ENCODE measurements around the gene ITPRID2.

Gene ITPRID2

DNA sequence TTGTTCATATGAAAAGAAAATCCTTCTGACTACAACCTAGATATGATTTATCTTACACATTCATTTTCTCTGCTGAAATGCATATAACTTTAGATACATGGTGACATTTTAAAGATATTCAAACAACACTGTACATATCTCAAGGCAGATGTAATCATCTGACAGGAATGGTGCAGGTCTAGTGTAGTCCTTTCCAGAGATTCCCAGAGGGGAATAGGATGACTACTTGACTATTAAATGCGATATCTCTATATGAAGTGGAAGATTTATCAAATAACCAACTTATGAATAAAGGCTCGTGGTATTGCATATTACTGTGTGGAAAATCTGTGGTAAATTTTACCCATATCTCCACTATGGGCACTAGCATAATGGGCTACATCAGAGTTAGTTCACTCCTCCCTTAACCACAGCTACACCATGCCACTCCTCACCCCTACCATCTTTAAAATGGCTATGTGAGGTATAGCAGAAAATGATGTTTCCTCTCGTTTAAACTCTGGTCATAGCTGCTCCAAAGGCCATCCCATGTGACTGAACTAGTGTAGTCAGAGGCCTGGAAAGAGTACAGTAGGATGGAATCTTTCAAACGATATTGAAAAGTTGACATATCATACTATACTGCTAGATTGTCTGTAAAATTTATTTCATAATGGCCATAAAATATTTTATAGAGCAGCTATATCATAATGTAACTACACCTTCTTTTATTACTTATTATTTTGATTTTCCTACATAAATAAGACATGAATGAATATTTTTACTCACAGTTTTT is 9.1 kb upstream of the ITPRID2 start:
- peak; percentile 45 for DNase-seq

GRCh38 chr2:181884601-181885000 is 6.9 kb upstream of the ITPRID2 start:
- DNase-seq: no peak

DNA sequence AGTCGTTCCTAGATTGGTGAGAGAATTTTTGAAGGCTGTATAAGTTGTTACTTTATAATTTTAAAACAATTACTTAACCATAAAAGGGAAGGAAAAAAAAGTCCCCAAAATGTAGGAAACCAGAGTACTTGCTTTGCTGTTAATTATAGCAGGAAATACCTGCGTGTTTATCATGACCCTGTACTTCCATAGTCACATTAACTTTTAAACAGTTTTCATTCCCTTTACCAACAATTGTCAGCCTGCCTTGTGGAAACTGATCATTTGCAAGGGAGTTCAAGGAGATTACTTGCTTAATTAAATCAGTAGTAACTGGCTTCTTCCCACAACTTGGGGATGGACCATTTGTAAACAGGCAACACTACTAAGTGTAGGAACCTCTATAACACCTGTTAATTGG is 6.4 kb upstream of the ITPRID2 start:
- DNase-seq: no peak

DNA sequence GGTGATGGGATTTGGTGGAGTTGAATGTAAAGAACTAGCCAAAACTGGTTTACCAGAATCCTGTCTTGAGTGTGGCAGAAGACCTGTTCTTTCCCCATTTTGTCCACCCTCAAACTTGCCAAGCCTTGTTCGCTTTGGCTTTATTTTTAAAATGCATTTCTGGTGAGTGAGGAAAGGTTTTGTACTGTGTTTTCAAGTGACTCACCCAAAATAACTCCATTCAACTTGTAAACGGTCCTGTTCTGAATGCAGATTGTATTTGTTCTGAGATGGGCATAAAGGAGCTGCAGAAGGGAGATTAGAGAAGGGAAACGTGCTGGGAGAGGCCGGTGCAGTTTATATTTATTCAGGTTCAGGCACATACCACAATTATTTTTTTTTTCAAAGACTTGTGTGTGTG is 5.3 kb upstream of the ITPRID2 start:
- no peak for DNase-seq

- DNase-seq: no peak
Measured at GRCh38 chr2:181887045-181887444, 4.5 kb upstream of the ITPRID2 start.

- DNase-seq: no peak
Measured at GRCh38 chr2:181889776-181890175, 1.8 kb upstream of the ITPRID2 start.

- DNase-seq: no peak
Measured at GRCh38 chr2:181890271-181890670, 1.3 kb upstream of the ITPRID2 start.

GRCh38 chr2:181891966-181892798 is 652 bp downstream of the ITPRID2 start:
- peak; percentile 19 for DNase-seq

GRCh38 chr2:181892799-181893435 is 1.4 kb downstream of the ITPRID2 start:
- peak; percentile 18 for DNase-seq

DNA sequence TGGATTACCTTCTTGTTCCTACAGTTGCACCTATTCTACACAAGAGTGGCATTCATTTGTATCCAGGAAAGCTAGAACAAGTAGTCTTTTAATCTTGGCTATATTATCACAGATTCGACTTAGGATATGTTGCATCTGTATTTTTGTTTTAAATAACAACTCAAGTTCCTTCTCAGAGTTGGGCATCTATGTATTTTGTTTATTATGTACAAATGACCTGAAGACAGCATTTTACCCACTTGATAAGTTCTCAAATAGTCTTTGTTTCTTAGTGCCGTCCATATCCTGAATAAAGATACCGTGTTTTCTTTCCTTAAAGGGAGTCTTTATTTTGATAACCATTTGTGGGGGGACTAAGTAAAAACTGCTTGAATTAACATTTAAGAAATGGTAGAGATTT is 2.9 kb downstream of the ITPRID2 start:
- DNase-seq: no peak

DNA sequence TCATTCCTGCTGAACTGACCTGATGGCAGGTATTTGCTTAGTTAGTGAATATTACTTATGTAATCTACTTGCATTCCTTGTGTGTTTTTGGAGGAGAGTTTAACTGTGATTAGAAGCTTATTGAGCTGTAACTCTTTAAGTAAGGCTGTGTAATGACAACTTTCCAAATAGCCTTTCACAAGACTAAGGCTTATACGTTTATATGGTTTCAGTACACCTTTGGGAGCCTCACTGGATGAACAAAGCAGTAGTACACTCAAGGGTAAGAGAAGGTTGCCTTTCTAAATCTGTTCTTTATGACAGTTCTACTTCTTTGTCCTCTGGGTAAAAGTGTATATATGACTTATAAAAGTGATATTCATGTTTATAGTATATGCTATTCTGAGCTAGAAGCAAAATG is 4.3 kb downstream of the ITPRID2 start:
- DNase-seq: no peak

DNA sequence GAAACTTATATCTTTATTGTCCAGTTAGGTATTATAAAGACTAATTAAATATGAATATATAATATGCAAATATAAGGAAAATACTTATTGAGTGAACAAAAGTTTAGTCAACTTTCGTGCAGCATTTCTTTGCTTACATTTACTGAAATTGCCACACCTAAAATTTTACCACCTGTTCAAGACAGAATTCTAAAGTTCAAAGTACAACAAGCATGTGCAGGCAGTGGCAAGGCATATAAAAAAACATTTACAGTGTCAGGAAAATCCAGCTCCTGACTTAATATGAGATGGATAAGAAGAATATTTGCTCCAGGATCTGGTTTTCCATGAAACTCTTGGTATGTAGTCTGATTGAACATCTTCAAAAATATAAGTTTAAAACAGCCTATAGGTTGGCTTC is 4.8 kb downstream of the ITPRID2 start:
- no peak for DNase-seq

DNA sequence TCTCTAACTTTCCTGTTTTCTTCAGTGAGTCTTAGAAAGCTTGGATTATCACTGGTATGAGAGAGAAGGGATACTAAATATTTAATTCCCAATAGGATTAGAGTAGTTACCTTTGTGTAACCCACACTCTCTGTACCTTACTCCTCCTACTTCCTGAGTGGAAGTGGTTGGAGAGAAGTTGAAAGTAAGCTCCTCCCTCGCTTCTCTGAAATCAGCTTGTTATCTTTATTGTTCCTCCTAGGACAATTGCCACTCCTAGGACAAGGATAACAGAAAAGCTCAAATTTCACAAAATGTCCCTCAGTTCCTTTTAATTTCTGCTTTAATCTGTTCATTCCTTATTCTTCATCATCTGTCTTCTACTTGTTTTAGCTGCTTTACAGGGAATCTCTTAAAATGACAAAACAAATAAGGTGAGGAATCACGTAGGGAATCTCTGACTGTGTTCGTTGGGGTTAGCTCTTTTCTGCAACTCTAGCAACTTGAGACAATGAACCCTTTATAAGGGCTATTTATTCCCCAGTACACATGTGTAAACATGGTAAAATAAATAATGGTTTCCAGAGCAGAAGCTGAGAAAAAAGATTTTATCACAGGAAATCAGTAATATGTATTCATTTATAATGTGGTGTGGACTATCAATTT is 8.6 kb downstream of the ITPRID2 start:
- DNase-seq: no peak

DNA sequence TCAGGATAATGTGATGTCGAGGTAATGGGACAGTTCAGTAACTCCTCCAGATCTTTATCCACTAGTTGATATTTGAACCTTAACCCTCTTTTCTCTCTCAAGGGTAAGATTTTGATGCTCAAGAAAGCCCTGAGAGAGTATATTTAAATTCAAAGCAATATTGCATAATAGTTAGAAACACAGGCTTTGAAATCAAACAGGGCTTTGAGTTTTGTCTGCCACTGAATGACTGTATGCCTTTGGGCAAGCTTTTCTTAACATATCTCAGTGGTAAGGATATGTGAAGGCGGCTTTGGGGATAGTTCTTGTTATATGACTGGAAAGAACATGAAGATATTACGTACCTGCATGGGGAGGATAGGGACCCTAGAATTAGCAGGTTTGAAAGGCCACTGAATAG is 11.1 kb downstream of the ITPRID2 start:
- no peak for DNase-seq

GRCh38 chr2:181904022-181904632 is 12.6 kb downstream of the ITPRID2 start:
- DNase-seq: no peak

DNA sequence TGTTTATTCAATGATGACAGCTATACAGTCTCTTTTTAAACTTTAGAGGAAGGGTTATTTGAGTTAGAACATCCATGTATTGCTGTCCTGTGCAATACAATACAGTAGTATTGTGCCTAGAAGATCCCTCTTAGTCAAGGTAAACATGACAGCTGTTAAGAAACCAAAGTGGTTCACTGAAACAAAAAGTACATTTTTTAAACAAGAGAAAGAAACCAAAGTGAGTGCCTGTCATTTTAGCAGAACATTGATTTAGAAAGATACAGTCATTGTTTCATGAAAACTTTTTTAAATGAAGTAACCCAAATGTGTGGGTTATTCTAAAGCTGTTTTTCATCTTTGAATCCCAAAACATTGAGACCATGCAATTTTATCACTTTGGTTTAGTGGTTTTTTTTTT is 15.5 kb downstream of the ITPRID2 start:
- no peak for DNase-seq

- no peak for DNase-seq
Measured at GRCh38 chr2:181907635-181908034, 16.1 kb downstream of the ITPRID2 start.

DNA sequence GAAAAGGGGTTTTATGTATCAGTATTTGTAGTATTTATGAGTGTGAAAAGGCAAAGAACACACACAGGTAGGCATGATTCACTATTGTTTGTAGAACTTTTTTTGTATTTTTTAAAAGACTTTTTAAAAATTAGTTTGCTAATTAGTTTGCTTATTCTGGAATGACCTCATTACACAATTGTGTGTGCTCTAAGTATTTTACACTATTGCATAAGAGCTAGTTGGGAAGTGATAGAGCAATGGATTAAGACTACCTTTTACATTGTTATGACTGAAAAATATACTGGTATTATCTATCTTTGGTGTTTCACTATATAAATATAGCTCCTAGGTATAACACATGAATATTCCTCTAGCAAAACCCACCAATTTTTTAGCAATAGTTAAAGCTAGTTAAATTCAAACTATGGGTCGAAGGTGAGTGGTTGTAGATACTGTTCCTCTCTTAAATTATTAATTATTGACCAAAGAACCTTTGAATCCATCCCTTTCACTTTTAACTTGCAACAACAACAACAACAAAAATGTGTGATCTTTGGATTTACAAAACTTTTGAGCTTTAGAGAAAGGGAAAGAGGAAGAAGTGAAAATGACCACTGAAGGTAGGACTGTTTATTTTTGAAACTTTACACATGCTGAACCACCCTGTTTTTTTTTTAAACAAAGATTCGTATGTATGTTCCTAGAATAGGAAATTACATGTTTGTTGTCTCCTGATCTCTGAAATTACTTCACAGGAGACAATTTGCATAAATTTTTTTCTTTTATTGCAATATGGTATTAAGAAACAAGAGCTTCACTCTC is 18.7 kb downstream of the ITPRID2 start:
- no peak for DNase-seq

DNA sequence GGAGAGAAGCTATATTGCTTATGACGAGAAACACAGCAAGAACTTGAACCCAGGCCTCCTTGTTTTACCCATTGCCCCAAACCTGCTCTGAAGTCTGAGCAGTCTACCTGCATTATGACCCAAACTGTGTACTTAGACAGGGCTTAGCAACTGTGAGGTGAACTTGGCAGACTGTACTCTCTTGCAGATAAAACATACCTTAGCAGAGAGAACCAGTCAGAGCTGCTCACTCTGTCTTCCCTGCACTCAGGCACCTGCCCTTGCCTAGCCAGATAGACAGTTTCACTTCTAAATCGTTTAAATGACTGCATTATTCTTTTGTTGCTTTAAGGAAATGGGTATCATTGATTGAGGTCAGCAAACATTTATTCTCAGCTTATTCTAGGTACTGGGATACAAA is 20.3 kb downstream of the ITPRID2 start:
- DNase-seq: no peak

GRCh38 chr2:181915102-181915501 is 23.6 kb downstream of the ITPRID2 start:
- DNase-seq: no peak

GRCh38 chr2:181916726-181917718 is 25.5 kb downstream of the ITPRID2 start:
- DNase-seq: no peak
